GM13976 (cell line): ENCODE measurements around the gene VAV1.
"Not testable (repeated sequence)": the region's sequence is repeated elsewhere in the genome, so short reads cannot be mapped to it uniquely, and the experiment has no call there.

Experiments
- DNase-seq: peaks from one replicate; pipeline ENCODE4 v3.0.0; 2012; ENCODE audit warnings: low spot score
- CTCF ChIP-seq: IDR thresholded peaks from 2 replicates; pipeline ENCODE4 v1.5.1; 2012; ENCODE audit warnings: borderline replicate concordance, mild to moderate bottlenecking; ENCODE audit not compliant: insufficient read depth; ENCODE audit errors: extremely low read depth, missing control alignments, control extremely low read depth
- in situ Hi-C: fragments of 300-500 bp; cut with MboI; formaldehyde crosslinking; loops from one replicate; pipeline ENCODE4 v1.12.0; 2022; ENCODE audit warnings: low sequenced_read_pairs, mixed read lengths, inconsistent platforms; ENCODE audit not compliant: unreplicated experiment

VAV1 gene

DNA sequence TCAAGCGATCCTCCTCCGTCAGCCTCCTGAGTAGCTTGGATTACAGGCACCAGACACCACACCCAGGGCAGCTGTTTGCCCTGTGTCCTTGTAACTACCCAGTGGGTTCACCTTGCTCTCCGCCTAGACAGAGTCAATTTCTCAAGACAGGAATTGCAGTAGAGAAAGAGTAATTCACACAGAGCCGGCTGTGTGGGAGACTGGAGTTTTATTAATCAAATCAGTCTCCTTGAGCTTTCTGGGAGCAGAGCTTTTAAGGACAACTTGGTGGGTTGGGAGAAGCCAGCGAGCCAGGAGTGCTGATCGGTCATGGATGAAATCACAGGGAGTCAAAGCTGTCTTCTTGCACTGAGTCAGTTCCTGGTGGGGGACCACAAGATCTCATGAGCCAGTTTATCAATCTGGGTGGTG is 94.2 kb downstream of the VAV1 start:
- in situ Hi-C loops: loop anchor here (10.0 to 25.0 kb wide), 3 partner anchors 122 to 354 kb away; partner anchors contain the start of gene TUBB4A

GRCh38 chr19:6868351-6868750 is 95.8 kb downstream of the VAV1 start:
- DNase-seq: no peak
- in situ Hi-C loops: loop anchor here (10.0 to 25.0 kb wide), 3 partner anchors 124 to 356 kb away; partner anchors contain the start of gene TUBB4A
- no peak for TF ChIP-seq CTCF

More for the DNA sequence above, 94.2 kb downstream of the VAV1 start:
- DNase-seq: no peak
- TF ChIP-seq CTCF: no peak

- DNase-seq: not testable (repeated sequence)
- in situ Hi-C loops: loop anchor here (10.0 to 25.0 kb wide), 3 partner anchors 125 to 357 kb away; partner anchors contain the start of gene TUBB4A
Measured at GRCh38 chr19:6869151-6869882, 96.8 kb downstream of the VAV1 start.

- in situ Hi-C loops: loop anchor here (25.0 kb wide), 1 partner anchor 362 kb away; the partner anchor contains the start of gene TUBB4A
- no peak for DNase-seq
- TF ChIP-seq CTCF: no peak
Measured at GRCh38 chr19:6873708-6874431, 101.4 kb downstream of the VAV1 start.

DNA sequence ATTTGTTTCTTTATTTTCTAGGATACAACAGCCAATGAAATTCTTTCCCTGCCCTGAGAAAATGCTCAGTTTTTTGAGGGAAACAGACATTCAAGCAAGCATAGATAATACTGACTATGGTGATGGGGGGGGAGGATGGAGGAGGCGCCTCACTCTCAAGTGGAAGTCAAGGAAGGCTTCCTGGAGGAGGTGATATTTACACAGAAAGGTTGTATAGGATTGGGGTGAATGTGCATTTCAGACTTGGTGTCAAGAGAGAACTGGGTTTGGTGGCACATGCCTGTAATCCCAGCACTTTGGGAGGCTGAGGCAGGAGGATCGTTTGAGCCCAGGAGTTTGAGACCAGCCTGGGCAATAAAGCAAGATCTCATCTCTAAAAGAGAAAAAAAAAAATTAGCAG is 102.7 kb downstream of the VAV1 start:
- in situ Hi-C loops: no loop called here
- no peak for DNase-seq

GRCh38 chr19:6876748-6877147 is 104.2 kb downstream of the VAV1 start:
- in situ Hi-C loops: no loop called here
- DNase-seq: no peak
- TF ChIP-seq CTCF: no peak

More for the DNA sequence above, 102.7 kb downstream of the VAV1 start:
- TF ChIP-seq CTCF: no peak

DNA sequence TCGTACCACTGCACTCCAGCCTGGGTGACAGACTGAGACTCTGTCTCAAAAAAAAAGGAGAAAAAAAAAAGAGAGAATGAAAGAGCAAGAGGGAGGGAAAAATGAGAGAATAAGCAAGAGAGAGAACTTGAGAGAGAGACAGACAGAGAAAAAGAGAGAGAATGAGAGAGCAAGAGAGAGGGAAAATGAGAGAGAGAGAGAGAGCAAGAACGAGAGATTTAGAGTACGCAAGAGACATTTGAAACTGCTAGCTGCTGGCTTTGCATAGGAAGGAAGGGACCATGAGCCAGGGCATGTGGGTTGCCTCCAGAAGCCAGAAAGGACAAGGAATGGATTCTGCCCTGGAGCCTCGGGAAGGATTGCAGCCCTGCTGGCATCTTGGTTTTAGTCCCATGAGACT is 105.3 kb downstream of the VAV1 start:
- no peak for TF ChIP-seq CTCF
- no peak for DNase-seq
- in situ Hi-C loops: no loop called here
